GM12892 (cell line): ENCODE data around the gene ASIC4.

Source experiments
- DNase-seq: peaks from one replicate; pipeline ENCODE4 v3.0.0; 2011; ENCODE audit not compliant: insufficient read length
- FAIRE-seq: peaks from 2 replicates; lab custom pipeline; 2011; peaks lifted over from hg19 to GRCh38; lab: Jason Lieb, UNC
- POLR2A ChIP-seq: IDR thresholded peaks from 2 replicates; pipeline ENCODE4 v1.6.1; 2011; ENCODE audit warnings: low read depth, low read length, control low read depth
- POLR2AphosphoS5 ChIP-seq: IDR thresholded peaks from 2 replicates; pipeline ENCODE4 v1.6.1; 2011; ENCODE audit warnings: low read depth, low read length, control low read depth
- TAF1 ChIP-seq: IDR thresholded peaks from 2 replicates; pipeline ENCODE4 v1.6.1; 2011; ENCODE audit warnings: low read depth, mild to moderate bottlenecking, control low read depth, low read length, borderline replicate concordance

Gene ASIC4

DNA sequence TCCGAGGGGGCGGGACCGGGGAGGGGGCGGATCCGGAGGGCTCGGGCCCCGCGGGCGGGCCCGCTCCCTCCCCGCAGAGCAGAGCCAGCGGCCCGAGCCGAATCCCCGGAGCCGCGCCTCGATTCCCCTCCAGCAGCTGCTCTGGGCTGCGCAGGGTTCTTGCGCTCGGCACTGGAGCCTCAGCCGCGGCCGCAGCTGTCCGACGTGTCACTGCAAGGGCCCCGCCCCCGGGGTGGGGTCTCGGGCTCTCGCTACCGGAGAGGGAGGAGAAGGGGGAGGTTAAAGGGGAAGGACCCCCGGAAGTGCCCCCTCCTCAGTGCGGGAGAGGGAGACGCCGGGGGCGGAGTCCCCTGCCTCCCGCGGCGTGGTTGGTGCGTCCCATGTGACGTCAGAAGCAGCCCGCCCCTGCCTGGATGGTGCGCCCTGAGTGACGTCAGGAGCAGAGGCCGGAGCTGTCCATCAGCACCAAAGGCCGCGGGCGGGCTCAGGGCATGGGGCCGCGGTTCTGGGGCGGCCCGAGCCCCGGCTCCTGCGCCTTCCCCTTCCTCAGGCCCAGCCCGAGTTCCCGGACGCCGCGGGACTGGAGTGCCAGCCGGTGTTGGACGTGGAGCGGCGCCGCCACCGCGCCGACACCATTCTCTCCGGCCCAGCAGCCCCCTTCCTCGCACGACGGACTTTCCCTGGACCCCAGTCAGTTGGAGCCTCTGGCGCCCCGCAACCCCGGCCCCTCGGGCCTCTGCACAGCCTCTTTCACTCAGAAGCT is 29.5 kb downstream of the ASIC4 start, which contains the start of the genes CHPF and TMEM198:
Gene CHPF (minus strand): TSS at position 214 of the 763 bp plus-strand sequence. CDS start 271 bp downstream, outside the sequence.
Gene TMEM198 (plus strand): TSS at position 433 of the 763 bp plus-strand sequence. CDS start 700 bp downstream, outside the sequence.
- FAIRE-seq (peak; percentile 98), DNase-seq (peak; percentile 99)
- TF ChIP-seq POLR2AphosphoS5 (no peak), POLR2A (no peak), TAF1 (no peak)

- TF ChIP-seq TAF1 (no peak), POLR2A (no peak), POLR2AphosphoS5 (no peak)
- no peak for DNase-seq
- FAIRE-seq: no peak
Observed at GRCh38 chr2:219544567-219544966, 30.3 kb downstream of the ASIC4 start.

- TF ChIP-seq TAF1: no peak
- TF ChIP-seq POLR2AphosphoS5: no peak
- no peak for TF ChIP-seq POLR2A
- no peak for FAIRE-seq
- no peak for DNase-seq
Observed at GRCh38 chr2:219545295-219545942, 31.1 kb downstream of the ASIC4 start.

DNA sequence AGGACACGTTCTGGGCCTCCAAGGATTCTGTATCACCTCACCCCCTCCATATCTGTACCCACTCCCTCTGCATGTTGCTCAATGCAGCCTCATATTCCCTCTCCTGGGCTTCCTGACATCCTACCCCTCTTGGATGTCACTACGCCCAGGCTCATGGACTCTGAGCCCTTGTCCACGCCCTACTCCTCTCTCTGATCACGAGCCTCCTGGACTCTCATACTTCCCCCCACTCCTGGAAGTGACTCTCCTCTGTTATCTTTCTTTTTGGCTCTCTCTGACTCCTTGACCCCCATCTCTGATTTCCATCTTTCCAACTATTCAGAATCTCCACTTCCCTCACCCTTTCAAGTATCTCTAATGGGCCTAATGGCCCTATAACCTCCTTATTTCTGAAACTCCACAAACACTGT is 31.7 kb downstream of the ASIC4 start:
- no peak for TF ChIP-seq POLR2AphosphoS5
- no peak for TF ChIP-seq TAF1
- TF ChIP-seq POLR2A: no peak
- FAIRE-seq: no peak

DNA sequence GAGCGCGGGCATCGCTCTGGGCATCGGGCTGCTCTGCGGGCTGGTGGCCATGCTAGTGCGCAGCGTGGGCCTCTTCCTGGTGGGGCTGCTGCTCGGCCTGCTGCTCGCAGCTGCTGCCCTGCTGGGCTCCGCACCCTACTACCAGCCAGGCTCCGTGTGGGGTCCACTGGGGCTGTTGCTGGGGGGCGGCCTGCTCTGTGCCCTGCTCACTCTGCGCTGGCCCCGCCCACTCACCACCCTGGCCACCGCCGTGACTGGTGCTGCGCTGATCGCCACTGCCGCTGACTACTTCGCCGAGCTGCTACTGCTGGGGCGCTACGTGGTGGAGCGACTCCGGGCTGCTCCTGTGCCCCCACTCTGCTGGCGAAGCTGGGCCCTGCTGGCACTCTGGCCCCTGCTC is 33.3 kb downstream of the ASIC4 start:
- no peak for FAIRE-seq

More for the DNA sequence above, 31.7 kb downstream of the ASIC4 start:
- DNase-seq: no peak

DNA sequence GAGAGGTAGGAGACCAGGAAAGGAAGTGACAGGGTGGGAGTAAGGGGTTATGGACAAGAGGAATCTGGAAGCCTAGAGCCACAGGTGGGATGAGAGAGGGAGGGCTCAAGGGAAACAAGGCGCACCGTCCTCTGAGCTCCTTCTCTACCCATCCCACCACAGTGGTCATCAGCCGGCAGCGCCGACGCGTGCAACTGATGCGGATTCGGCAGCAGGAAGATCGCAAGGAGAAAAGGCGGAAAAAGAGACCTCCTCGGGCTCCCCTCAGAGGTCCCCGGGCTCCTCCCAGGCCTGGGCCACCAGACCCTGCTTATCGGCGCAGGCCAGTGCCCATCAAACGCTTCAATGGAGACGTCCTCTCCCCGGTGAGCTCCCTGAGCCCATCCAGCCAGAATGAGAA is 34.7 kb downstream of the ASIC4 start:
- TF ChIP-seq POLR2AphosphoS5 (no peak), POLR2A (no peak), TAF1 (no peak)
- FAIRE-seq: no peak
- no peak for DNase-seq

More for the DNA sequence above, 33.3 kb downstream of the ASIC4 start:
- no peak for DNase-seq
- no peak for TF ChIP-seq POLR2A
- no peak for TF ChIP-seq POLR2AphosphoS5
- no peak for TF ChIP-seq TAF1

DNA sequence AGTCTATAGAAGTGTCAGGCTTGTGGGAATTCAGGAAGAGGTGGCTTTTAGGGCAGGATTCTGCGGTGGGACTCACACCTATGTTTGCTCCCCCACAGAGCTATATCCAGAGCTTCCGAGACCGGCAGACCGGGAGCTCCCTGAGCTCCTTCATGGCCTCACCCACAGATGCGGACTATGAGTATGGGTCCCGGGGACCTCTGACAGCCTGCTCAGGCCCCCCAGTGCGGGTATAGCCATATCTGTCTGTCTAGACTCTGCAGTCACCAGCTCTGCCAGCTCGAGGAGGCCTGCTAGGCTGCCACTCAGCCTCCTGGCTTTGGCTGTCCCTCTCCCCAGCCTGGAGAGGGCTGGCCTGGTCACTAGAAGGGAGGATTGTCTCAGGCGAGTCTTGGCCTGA is 35.3 kb downstream of the ASIC4 start:
- DNase-seq (no peak), FAIRE-seq (no peak)
- TF ChIP-seq POLR2AphosphoS5 (no peak), POLR2A (no peak), TAF1 (no peak)

DNA sequence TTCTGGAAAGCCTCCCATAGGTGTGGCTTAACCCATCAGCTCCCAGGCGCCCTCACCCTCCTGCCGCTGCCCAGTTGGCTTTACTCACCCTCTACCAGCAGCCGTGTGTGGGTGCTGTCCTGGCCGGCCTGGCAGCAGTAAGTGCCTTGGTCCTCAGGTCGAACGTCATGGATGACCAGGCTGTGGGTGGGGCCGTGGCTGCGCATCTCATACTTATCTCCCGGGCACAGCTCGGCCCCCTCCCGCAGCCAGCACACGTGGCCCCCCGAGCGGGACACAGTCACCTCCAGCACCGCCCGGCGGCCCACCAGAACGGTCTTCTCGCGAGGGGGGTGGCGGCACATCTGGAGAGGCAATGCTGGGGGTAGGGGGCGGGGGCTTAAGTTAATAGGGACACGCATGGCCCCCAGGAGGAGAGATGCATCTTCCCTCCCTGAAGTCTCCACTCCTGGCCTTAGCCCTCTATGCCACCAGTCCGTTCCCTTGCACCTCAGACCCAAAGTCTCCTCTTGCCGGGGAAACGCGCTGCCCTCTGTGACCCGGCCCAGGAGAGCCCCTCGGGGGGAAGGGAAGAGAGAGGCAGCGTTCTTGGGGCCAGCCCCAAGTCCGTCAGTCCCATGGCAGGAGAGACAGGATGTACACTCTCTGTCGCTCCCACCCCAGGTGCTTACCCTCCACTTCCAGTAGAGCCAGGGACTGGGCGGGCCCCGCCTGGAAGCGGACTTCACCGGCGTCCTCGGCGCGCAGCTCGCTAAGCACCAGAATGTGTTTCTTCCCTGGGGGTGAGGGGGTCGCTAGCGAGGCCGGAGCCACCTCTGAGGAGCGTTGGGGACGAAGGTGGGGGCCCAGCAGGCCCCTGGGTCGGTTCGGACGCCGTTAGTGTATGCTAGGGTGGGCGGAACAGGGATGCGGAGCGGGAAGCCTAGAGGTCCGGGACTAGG is 37.4 kb downstream of the ASIC4 start:
- DNase-seq: no peak
- no peak for FAIRE-seq
- TF ChIP-seq POLR2AphosphoS5 (no peak), POLR2A (no peak), TAF1 (no peak)

DNA sequence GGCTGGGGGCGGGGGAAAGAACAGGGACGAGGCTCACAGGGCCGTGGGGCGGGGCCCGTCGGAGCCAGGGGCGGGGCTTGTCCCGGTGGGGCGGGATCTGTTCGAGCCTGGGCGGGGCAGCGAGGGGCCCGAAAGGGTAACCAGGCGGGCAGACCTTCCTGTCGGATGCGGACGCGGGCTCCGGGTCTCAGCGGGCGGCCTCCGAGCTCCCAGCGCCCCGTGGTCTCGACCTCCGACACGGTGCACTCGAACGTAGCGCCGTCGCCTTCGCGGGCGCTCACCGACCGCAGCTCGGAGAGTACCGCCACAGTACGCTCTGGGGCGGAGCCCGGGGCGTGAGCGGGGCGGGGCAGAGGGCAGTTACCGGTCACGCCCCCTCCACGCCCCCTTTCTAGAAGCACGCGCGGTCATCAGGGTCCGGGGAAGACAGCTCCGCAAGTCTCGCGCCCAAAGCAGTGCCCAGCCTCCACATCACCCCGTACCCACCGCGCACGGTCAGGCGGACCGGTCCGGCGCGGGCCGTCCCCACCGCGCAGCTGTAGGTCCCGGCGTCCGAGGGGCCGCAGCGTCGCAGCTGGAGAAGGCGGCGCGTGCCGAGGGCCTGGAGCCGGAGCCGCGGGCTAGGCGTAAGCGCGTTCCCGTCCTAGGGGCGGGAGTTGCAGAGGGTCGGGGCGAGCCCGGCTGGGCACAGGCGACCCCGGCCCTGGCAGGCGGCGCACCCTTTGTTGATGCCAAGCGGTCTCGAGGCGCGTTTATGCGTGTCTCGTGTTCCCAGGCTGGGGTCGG is 38.3 kb downstream of the ASIC4 start:
- DNase-seq: peak; percentile 84
- FAIRE-seq: peak; percentile 89
- TF ChIP-seq TAF1: no peak
- TF ChIP-seq POLR2A: no peak
- TF ChIP-seq POLR2AphosphoS5: no peak

DNA sequence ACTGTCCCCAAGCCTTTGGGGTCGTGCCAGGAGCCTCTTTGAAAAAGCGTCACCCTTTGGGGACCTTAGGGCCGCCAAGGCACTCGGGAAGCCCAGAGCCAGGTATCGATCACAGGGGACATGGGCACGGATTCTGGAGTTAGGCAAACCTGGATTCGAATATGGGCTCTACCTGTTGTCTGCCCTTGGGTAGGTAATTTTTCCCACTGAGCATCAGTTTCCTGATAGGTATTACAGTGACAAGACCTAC is 38.8 kb downstream of the ASIC4 start:
- no peak for FAIRE-seq
- TF ChIP-seq POLR2AphosphoS5 (no peak), TAF1 (no peak), POLR2A (no peak)
- DNase-seq: no peak

DNA sequence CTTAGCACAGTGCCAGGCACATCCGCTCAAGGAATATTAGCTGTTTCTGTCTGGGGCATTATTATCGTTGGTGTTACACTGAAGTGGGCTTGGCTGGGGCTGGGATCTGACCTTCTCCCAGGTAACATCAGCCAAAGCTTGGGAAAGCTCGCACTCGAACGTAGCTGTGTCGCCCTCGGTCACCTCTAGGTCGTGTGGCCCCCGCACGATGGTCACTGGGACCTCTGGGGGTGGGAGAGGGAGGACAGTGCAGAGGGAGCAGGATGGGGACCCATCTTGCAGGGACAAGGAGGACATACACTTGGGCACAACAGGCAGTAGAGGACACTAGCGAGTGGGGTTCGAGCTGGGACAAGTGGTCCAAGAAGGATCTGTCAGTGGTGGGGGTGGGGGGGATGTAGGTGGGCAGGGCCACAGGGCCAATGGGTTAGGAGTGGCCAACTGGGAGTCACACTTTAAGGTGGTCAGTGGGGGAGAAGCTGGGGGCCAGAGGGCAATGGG is 39.2 kb downstream of the ASIC4 start:
- FAIRE-seq: no peak
- TF ChIP-seq TAF1 (no peak), POLR2AphosphoS5 (no peak), POLR2A (no peak)
- no peak for DNase-seq
